ENCODE measurements around the gene CTSA. TPM values are rescaled to one million over a fixed set of nuclear protein-coding genes. Genes with fewer than 3 reads are reported as not detected.

CTSA gene
- total RNA-seq, 1 donor from 2014 or later: 42.7 TPM

DNA sequence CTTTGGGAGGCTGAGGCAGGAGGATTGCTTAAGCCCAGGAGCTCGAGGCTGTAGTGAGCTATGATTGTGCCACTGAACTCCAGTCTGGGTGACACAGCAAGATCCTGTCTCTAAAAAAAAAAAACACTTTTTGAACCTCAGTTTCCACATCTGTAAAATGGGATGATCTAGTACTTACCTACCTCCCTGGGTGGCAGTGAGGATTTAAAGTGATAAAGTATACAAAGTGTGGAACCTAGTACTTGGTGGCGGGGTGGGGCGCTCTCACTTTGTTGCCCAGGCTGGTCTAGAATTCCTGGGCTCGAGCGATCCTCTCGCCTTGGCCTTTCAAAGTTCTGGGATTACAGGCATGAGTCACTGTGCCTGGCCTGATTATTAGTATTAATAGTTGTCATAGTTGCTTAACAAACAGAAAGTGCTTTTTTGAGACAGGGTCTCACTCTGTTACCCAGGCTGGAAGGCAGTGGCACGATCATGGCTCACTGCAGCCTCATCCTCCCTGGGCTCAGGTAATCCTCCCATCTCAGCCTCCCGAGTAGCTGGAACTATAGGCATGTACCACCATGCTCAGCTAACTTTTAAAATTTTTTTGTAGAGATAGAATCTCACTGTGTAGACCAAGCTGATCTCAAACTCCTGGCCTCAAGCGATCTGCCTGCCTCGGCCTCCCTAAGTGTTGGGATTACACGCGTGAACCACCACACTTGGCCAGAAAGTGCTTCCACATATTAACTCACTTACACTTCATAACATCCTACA is 27.8 kb downstream of the CTSA start:
- no peak for TF ChIP-seq CTCF (conservative IDR thresholded peaks at IDR 0.05; ENCODE audit: low read depth, low read length)
- DNase-seq (ENCODE audit: low read depth): no peak

GRCh38 chr20:45919542-45920399 is 28.6 kb downstream of the CTSA start:
- no peak for DNase-seq (ENCODE audit: low read depth)
- no peak overlapping the region for H3K4me3 ChIP-seq (ENCODE audit: low read depth, low read length)
- TF ChIP-seq CTCF (conservative IDR thresholded peaks at IDR 0.05; ENCODE audit: low read depth, low read length): no peak

More for the DNA sequence above, 27.8 kb downstream of the CTSA start:
- H3K4me3 ChIP-seq (ENCODE audit: low read depth, low read length): no peak overlapping the region

DNA sequence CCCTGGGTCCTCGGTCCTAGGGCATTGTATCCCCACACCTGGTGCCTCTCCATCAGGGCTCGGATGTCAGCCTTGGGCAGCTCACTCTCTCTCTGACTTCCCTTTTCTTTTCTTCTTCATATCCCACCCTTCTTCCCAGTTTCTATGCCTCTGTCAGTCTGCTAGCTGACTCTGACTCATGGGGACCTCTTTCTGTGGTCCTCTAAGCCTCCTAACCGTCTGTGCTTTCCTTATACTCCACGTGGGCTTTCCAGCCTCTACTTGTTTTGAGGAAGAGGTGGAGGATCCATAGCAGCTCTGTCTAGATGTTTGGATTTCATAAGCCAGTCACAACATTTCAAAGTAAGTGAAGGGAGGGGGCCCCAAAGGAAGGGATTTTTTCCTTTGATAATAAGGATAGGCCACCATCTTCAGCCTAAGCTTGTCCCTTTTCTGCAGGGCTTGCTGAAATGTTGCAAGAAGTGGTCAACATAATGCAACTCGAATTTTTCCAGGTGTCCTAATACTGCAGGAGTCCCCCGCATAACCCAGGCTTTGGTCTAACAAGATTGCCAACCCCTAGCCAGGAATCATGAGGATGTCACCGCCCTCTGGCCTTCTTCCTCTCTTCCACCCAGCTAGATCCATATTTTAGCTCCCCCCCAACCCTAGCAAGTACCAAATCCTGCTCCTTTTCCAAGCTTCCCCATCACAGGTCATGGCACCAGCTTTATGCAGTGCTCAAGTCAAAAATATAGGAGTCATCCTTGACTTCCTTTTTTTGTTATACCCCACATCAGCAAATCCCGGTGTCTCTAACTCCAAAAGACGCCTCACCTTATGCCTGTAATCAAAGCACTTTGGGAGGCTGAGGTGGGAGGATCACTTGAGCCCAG is 29.6 kb downstream of the CTSA start:
- DNase-seq (ENCODE audit: low read depth): no peak
- TF ChIP-seq CTCF (conservative IDR thresholded peaks at IDR 0.05; ENCODE audit: low read depth, low read length): no peak
- H3K4me3 ChIP-seq (ENCODE audit: low read depth, low read length): no peak overlapping the region

DNA sequence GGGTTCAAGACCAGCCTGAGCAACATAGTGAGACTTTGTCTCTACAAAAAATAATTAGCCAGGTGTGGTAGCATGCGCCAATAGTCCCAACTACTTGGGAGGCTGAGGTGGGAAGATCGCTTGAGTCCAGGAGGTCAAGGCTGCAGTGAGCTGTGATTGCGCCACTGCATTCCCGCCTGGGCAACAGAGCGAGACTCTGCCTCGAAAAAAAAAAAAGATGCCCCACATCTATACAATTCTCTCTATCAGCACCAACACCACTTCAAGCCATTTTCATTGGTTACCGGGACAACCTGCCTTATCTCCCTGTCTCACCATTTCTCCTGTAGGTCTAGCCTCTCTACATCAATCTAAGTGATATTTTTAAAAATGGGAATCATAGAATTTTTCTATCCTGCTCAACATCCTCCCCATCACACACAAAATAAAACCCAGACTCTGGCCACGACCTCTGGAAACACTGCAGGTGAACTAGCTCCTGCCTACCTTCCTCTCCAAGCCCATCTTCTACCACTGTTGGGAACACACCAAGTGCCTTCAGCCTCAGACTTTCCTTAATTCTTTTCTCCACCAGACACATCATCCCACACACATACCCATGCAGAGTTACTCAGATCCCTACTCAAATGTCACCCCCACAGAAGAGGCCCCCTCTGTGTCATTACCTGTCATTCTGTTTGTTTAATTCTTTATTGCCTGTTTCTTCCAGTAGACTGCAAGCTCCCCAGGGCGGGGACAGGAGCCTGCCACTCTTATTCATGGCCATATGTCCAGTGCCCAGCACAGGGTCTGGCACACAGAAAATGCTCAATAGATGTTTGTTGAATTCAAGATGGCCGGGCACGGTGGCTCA is 30.4 kb downstream of the CTSA start:
- H3K4me3 ChIP-seq (ENCODE audit: low read depth, low read length): no peak overlapping the region
- TF ChIP-seq CTCF (conservative IDR thresholded peaks at IDR 0.05; ENCODE audit: low read depth, low read length): no peak
- DNase-seq (ENCODE audit: low read depth): no peak

DNA sequence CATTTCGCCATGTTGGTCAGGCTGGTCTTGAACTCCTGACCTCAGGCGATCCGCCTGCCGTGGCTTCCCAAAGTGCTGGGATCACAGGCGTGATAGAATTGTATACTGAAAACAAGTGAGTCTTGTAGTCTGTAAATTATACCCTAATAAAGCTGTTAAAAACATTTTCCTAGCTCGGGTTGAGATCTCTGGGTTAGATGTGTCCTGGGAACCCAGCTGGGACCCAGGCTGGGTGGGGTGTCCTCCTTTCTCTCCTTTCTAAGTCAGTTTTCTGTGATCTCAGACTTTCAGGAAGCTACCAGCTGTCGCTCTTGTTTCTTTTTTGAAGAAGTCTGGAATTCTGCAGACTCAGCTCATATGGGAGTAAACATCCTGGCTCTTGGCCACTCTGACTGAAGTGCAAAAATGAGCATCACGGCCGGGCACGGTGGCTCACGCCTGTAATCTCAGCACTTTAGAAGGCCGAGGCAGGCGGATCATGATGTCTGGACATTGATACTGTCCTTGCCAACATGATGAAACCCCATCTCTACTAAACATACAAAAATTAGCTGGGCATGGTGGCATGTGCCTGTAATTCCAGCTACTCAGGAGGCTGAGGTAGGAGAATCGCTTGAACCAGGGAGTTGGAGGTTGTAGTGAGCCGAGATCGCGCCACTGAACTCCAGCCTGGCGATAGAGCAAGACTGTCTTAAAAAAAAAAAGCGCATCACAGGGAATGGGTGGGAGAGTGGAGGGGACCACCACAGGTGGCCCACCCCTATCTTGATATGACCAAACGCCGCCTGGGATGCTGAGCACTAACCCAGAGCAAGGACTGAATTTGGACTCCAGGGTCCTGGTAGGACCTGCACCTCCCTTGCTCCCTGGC is 33.5 kb downstream of the CTSA start:
- H3K4me3 ChIP-seq (ENCODE audit: low read depth, low read length): no peak overlapping the region
- DNase-seq (ENCODE audit: low read depth): no peak
- no peak for TF ChIP-seq CTCF (conservative IDR thresholded peaks at IDR 0.05; ENCODE audit: low read depth, low read length)
